ENCODE data around the gene FMN1.

The FMN1 gene

DNA sequence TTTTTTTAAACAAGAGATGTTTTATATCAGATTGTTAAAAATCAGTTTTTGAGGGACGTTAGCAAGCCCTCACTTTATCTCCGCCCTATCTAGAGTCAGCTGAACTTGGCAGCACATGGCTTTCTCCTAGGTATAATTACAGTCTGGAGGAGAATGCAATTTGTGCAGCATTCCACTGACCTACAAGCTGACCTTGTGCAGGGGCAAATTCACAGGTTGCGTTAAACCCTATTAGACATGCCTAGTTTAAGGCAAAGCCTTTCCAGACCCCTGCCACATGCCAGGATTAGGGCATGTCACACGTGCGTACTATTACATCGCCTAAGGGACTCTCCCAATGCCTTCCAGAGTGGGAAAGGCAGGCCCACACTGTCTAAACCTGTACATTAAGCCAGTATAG is 252.7 kb downstream of the FMN1 start:
- no peak overlapping the region for H3K27ac Mint-ChIP-seq
- DNase-seq (ENCODE audit: low spot score in 2 of 2) (no peak), ATAC-seq (no peak)
- no peaks in the 10 kb centered on the region for H3K36me3 Mint-ChIP-seq
- H3K9me3 Mint-ChIP-seq: no peaks in the 10 kb centered on the region
- no peaks in the 10 kb centered on the region for H3K4me1 Mint-ChIP-seq
- no peak overlapping the region for H3K4me3 Mint-ChIP-seq

DNA sequence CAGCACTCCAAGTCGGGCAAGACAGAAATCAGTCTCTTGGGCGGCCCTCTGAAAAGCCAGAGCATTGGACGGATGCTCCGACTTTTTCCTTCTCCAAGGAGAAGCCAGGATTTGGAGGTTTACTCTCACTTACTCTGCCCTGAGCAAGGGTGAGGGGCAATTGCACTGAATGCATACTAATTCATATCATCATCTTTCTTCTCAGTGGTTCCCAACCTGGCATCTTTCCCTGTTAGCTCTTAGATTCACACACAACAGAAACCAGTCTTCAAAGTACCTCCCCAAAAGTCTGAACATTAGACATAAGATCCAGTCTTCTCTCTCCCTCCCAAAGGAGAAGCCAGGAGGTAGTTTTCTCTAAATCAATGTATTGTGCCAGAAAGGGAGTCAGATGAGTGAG is 257.5 kb downstream of the FMN1 start:
- Mint-ChIP-seq H3K36me3 (no peaks in the 10 kb centered on the region), H3K4me3 (no peak overlapping the region), H3K27ac (no peak overlapping the region), H3K4me1 (no peaks in the 10 kb centered on the region), H3K9me3 (peaks cover 3% of the 10 kb centered on the region)
- DNase-seq (ENCODE audit: low spot score in 2 of 2) (no peak), ATAC-seq (no peak)

DNA sequence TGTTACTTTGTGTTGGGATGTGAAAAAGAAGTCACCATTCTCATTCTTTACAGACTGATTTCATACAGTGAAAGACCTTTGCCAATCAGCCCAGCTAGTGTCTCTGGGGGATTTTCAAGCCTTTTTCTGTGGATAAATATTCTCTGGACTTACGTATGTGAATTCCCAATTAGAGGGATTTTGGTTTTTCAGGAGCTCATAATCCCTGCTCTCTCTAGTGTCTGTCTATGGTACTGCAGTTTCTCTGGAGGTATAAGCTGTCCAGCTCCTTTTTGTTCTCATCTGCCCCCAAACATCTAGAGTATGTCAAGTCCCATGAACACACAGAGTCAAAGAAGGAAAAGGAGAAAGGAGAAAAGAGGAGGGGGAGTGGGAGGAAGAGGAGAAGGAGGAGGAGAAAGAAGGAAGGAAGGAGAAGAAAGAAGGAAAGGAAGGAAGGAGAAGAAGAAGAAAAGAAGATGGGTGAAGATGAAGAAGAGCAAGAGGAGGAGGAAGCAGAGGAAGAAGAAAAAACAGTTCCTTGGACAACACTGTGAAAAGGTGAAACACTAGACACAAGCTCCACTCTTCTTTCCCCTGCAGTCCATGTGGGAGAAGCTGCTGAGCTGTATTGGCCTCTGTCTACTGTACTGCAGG is 258.1 kb downstream of the FMN1 start:
- Mint-ChIP-seq H3K27ac (no peak overlapping the region), H3K36me3 (no peaks in the 10 kb centered on the region)

DNA sequence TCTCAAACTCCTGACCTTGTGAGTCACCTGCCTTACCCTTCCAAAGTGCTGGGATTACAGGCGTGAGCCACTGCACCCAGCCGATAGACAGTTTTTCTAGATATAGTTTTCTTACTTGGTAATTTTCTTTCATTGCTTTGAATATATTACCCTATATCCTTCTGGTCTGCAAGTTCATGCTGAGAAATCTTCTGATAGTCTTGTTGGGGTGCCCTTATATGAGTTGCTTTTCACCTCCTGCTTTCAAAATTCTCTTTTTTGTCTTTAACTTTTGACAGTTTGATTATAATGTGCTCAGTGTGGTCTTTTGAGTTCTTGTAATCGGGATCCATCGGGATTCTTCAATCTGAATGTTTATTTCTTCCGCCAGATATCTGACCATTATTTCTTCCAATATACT is 259.4 kb downstream of the FMN1 start:
- ATAC-seq: no peak
- no peak overlapping the region for H3K4me3 Mint-ChIP-seq
- no peaks in the 10 kb centered on the region for H3K4me1 Mint-ChIP-seq
- H3K36me3 Mint-ChIP-seq: no peaks in the 10 kb centered on the region
- no peak for DNase-seq (ENCODE audit: low spot score in 2 of 2)
- H3K27ac Mint-ChIP-seq: no peak overlapping the region
- peaks cover 6% of the 10 kb centered on the region for H3K9me3 Mint-ChIP-seq

More for the DNA sequence above, 258.1 kb downstream of the FMN1 start:
- DNase-seq (ENCODE audit: low spot score in 2 of 2) (no peak), ATAC-seq (no peak)
- Mint-ChIP-seq H3K4me3 (no peak overlapping the region), H3K4me1 (no peaks in the 10 kb centered on the region), H3K9me3 (peaks cover 6% of the 10 kb centered on the region)

DNA sequence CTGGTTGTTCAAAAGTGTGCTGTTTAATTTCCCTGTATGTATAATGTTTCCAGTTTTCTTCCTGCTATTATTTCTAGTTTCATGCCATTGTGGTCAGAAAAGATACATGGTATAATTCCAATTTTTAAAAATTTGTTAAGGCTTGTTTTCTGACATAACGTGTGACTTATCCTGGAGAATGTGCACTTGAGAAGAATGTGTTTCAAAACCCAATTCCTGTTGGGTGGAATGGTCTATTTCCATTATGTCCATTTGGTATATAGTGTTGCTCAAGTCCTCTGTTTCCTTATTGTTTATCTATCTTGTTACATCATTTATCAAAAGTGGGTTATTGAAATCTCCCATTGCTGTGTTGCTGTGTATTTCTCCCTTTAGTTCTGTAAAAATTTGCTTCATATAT is 261.3 kb downstream of the FMN1 start:
- Mint-ChIP-seq H3K36me3 (no peaks in the 10 kb centered on the region), H3K27ac (no peak overlapping the region), H3K4me1 (no peaks in the 10 kb centered on the region), H3K9me3 (peaks cover 6% of the 10 kb centered on the region), H3K4me3 (no peak overlapping the region)
- ATAC-seq (no peak), DNase-seq (ENCODE audit: low spot score in 2 of 2) (no peak)

DNA sequence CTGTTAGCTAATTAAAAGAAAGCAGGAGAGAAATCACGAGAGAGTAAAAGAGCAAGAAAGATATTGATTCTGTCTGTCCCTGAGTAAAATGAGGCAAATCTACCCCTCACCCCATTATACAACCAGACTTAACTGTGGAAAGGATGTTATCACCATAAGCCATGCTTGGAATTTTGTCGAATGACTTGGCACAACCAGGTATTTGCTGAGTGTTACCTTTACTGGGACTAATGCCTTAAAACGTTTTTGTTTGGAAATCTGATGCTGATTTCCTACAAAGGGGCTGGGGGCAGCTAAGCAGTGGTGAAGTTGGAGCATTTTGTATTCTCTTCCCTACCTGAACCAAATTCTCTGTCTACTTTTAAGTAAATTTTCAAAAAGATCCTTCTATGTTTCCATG is 265.6 kb downstream of the FMN1 start:
- DNase-seq (ENCODE audit: low spot score in 2 of 2): no peak
- peaks cover 3% of the 10 kb centered on the region for H3K9me3 Mint-ChIP-seq
- H3K27ac Mint-ChIP-seq: no peak overlapping the region
- H3K4me1 Mint-ChIP-seq: no peaks in the 10 kb centered on the region
- H3K36me3 Mint-ChIP-seq: no peaks in the 10 kb centered on the region
- H3K4me3 Mint-ChIP-seq: no peak overlapping the region
- ATAC-seq: no peak

DNA sequence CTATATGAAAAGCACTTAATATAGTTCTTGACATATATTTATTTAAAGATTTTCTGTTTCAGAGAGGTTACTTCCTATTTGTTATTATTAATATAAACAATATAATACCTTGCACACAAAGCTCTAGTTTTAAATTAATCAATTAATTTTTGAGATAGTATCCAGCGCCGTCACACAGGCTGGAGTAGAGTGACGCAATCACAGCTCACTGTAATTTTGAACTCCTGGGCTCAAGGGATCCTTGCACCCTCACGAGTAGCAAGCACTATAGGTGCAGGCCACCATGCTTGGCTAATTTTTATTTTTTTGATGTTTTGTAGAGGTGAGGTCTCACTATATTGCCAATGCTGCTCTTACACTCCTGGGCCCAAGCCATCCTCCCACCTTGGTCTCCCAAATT is 267.4 kb downstream of the FMN1 start:
- no peak overlapping the region for H3K27ac Mint-ChIP-seq
- no peak for ATAC-seq
- H3K4me3 Mint-ChIP-seq: no peak overlapping the region
- H3K9me3 Mint-ChIP-seq: peaks cover 3% of the 10 kb centered on the region
- H3K36me3 Mint-ChIP-seq: no peaks in the 10 kb centered on the region
- no peaks in the 10 kb centered on the region for H3K4me1 Mint-ChIP-seq
- DNase-seq (ENCODE audit: low spot score in 2 of 2): no peak

DNA sequence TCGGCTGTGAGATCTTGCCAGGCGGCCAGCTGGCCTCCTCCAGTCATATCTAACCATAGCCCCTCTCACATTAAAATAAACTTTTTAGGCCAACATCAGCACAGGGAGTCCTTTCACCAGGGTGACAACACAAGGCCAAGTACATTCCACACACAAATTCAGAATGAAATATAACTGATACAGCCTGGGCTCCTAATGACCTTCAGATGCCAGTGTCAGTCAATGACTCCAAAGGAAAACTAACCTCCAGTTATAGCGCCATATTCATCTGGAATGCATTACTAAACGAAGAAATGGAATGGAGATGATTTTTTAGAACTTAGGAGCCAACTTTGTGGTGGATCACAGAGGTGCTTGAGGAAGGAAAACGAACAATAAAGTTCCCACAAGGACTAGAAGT is 271.3 kb downstream of the FMN1 start:
- H3K4me1 Mint-ChIP-seq: no peaks in the 10 kb centered on the region
- no peaks in the 10 kb centered on the region for H3K36me3 Mint-ChIP-seq
- no peaks in the 10 kb centered on the region for H3K9me3 Mint-ChIP-seq
- no peak overlapping the region for H3K27ac Mint-ChIP-seq
- ATAC-seq (no peak), DNase-seq (ENCODE audit: low spot score in 2 of 2) (no peak)
- H3K4me3 Mint-ChIP-seq: no peak overlapping the region

DNA sequence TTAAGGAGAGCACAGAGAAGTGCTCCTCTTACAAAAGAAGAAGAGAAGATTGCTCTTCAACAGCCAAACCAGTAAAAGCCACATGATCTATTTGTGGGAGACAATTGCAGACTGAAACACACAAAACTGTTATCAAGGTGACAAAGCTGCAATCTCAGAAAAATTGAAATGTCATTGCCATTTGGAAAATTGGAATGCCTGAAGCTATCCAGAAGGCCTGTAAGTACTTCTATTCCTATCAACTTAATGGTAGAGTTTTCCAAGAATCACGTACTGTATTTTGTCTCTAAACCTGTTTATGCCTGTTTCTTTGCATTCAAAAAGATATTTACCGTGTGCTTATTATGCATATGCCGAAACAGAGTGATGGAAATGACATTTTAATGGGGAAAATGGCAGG is 272.0 kb downstream of the FMN1 start:
- Mint-ChIP-seq H3K27ac (no peak overlapping the region), H3K4me3 (no peak overlapping the region), H3K36me3 (no peaks in the 10 kb centered on the region), H3K4me1 (no peaks in the 10 kb centered on the region), H3K9me3 (no peaks in the 10 kb centered on the region)
- DNase-seq (ENCODE audit: low spot score in 2 of 2) (no peak), ATAC-seq (no peak)

DNA sequence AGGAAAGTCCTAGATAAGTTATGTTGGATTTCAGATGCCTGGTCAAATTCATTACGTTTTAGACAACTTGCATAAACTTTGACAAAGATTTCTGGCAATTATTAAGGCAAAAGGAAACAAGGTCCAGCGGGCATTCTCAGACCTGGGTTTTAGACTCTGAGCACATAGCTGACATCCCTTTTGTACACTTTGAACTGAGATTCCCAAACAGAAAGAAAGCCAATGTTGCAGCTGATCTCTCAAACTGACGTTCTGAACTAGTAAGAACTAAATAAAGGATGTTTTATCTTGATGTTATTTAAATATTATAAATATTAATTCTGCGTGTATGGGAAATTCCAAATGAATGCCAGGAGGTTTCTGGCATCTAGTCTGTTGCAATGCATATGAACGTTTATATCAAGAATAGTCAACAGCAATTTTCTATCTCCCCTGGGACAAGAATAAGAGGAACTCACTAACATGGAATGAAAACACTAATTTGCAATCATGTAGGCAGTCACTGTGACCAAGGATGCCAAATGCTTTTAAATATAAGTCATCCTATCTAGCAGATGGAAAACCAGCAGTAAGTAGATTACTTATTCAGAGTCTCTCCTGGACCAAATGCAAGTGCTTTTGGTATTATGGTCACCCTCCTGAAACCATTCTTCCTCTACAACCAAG is 274.6 kb downstream of the FMN1 start:
- Mint-ChIP-seq H3K4me1 (no peaks in the 10 kb centered on the region), H3K4me3 (no peak overlapping the region)

DNA sequence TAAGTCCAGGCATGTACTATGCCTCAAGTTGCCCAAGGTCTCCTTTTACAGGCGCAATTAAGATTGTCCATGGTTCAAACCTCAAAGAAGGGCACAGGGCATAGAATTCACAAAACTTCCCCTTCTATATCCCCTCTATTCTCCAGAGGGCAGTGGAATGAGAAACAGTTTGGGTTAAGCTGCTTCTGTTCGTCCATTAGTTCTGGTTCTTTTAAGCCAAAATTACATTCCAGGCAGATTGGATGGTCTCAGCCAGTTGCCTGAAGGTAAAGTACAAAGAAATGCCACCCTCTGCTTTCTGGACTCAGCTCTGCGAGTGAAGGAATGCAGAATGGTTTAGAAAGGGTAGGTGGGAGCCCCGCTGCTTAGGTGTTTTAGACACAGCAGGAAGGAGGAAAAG is 276.0 kb downstream of the FMN1 start:
- no peaks in the 10 kb centered on the region for H3K36me3 Mint-ChIP-seq
- ATAC-seq: no peak
- H3K4me3 Mint-ChIP-seq: no peak overlapping the region
- DNase-seq (ENCODE audit: low spot score in 2 of 2): no peak
- H3K4me1 Mint-ChIP-seq: no peaks in the 10 kb centered on the region
- no peaks in the 10 kb centered on the region for H3K9me3 Mint-ChIP-seq
- no peak overlapping the region for H3K27ac Mint-ChIP-seq

More for the DNA sequence above, 274.6 kb downstream of the FMN1 start:
- no peaks in the 10 kb centered on the region for H3K9me3 Mint-ChIP-seq
- H3K27ac Mint-ChIP-seq: no peak overlapping the region
- ATAC-seq: no peak
- H3K36me3 Mint-ChIP-seq: no peaks in the 10 kb centered on the region
- DNase-seq (ENCODE audit: low spot score in 2 of 2): no peak

DNA sequence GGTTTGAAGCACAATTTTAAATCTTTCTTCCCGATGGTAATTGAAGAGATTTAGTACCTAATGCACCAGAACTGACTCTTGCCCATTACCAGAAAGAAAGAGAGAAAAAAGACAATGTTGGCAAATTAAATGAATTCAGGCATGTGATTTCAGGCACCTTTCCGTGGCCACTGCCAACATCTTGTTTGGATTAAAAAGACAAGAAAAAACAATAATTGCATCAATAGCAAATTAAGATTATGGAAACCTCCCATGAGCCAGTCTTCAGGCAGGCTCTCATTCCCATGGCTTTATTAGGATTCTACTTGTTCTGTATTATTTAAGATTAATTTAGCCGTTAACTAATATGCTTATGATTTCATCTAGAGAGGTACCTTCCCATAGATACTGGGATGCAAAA is 283.7 kb downstream of the FMN1 start:
- Mint-ChIP-seq H3K4me1 (no peaks in the 10 kb centered on the region), H3K36me3 (no peaks in the 10 kb centered on the region), H3K9me3 (no peaks in the 10 kb centered on the region)

DNA sequence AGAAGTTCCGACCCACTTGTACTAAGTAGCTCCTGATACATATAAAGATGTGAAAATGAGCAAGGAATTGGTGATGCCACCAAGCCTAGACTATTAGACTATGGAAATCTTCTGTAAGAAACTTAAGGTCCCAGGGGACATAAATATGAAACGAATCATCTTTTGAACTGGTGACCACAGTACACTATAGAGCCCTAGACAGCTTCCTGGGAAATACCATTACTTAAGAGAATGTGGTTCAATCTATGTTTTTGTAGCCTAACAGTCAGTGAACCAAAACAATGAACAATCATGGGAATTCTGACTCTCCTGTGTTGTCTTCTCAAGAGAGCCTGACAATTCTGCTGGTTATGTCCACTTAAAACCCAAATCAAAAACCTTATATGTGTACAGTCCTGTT is 285.1 kb downstream of the FMN1 start:
- Mint-ChIP-seq H3K4me1 (no peaks in the 10 kb centered on the region), H3K27ac (no peak overlapping the region)

More for the DNA sequence above, 283.7 kb downstream of the FMN1 start:
- Mint-ChIP-seq H3K4me3 (no peak overlapping the region), H3K27ac (no peak overlapping the region)
- ATAC-seq: no peak
- DNase-seq (ENCODE audit: low spot score in 2 of 2): no peak

DNA sequence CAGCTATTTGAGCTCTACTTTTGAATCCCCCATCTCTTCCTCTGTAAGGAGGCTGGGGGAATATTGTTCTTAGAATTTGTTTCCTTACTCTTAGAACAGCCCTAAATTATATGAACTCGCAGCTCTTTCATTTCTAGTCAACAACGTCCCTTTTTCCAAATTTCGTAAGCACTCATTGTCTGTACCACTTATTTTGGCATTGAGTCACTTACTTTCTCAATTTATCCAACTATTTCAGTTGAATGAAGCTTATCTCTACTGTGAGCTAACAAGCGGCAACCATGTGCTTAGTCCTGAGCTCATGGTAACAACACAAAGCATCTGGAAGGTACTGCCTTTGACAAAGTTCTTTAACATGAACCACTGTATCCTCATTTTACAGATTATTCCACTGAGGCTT is 285.6 kb downstream of the FMN1 start:
- H3K4me3 Mint-ChIP-seq: no peak overlapping the region
- no peaks in the 10 kb centered on the region for H3K4me1 Mint-ChIP-seq
- no peak overlapping the region for H3K27ac Mint-ChIP-seq
- H3K36me3 Mint-ChIP-seq: no peaks in the 10 kb centered on the region
- no peak for DNase-seq (ENCODE audit: low spot score in 2 of 2)
- no peak for ATAC-seq
- H3K9me3 Mint-ChIP-seq: no peaks in the 10 kb centered on the region

More for the DNA sequence above, 285.1 kb downstream of the FMN1 start:
- Mint-ChIP-seq H3K4me3 (no peak overlapping the region), H3K9me3 (no peaks in the 10 kb centered on the region), H3K36me3 (no peaks in the 10 kb centered on the region)
- DNase-seq (ENCODE audit: low spot score in 2 of 2) (no peak), ATAC-seq (no peak)

DNA sequence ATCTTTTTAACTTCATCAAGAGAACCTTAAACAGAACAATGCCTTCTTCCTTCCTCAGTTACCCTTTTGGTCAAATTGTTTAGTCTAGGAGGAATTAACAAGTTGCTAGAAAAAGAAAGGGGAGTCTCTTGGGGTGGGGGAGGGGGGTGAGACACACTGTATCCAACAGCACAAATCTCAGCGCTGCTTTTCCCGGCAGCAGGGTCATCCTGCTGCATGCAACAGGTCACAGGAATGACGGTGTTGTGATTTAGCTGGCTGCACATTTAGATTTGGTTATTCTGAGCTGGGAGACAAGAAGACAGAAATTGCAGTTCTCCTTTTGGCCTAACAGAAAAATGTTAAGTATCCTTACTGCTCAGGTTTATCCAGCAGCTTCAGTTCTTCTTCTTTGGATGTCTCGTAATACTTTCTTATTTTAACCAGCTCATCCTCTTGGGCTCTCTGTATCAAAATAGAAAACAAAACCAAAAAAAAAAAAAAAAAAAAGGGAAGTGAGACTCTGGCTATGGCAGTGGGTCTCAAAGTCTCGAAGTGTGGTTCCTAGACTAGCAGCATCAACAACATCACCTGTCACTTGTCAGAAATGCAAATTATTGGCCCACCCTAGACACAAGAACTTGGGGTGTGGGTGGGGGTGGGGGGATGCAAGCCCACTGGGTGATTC is 286.2 kb downstream of the FMN1 start:
- no peak overlapping the region for H3K27ac Mint-ChIP-seq
- ATAC-seq (no peak), DNase-seq (ENCODE audit: low spot score in 2 of 2) (no peak)
- no peaks in the 10 kb centered on the region for H3K9me3 Mint-ChIP-seq
- no peaks in the 10 kb centered on the region for H3K36me3 Mint-ChIP-seq
- no peaks in the 10 kb centered on the region for H3K4me1 Mint-ChIP-seq
- H3K4me3 Mint-ChIP-seq: no peak overlapping the region

DNA sequence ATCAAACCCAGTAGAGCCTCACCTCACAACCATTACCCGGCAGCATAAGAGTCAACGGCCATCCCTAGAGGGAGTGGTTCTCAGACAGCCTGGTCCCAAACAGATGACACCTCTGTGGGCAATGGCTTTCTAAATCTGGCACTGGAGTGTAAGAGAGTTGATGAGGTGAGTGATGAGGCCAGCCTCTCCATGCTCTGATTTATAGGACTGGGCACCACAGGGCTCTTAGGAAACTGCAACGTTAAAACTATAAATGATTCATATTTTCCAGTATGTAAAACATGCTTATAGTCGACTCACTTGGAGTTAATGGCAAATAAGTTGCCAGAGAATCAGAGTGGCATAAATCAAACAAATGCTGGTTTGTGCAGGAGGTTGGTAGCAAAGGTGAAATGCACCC is 289.0 kb downstream of the FMN1 start:
- Mint-ChIP-seq H3K27ac (no peak overlapping the region), H3K4me3 (no peak overlapping the region), H3K36me3 (no peaks in the 10 kb centered on the region), H3K4me1 (no peaks in the 10 kb centered on the region), H3K9me3 (no peaks in the 10 kb centered on the region)
- ATAC-seq: no peak
- no peak for DNase-seq (ENCODE audit: low spot score in 2 of 2)

All from stimulated activated effector memory CD8-positive, alpha-beta T cell treated with anti-CD3 and anti-CD28 coated beads, Interleukin-12 subunit alpha, Interleukin-12 subunit beta, amount 100 ng/mL, for 72 hours (primary cell).